ENCODE measurements around the gene SELENOS. TPM values are rescaled to one million over a fixed set of nuclear protein-coding genes. Genes with fewer than 3 reads are reported as not detected.

SELENOS gene
- total and polyA plus RNA-seq, 12 donors = 47.7 to 205 (median 81.6) TPM

- H3K9me3 ChIP-seq (replicated peaks in 1 of 3) = no peaks in the 10 kb centered on the region
- H3K27me3 ChIP-seq = peaks cover 8% of the 10 kb centered on the region
- 71 to 83% (median 77%) methylated on average over 13 to 24 of the region's 24 CpGs for WGBS, 4 donors
- TF ChIP-seq POLR2A (IDR thresholded peaks at IDR 0.05) (no peak), CTCF (IDR thresholded peaks at IDR 0.05) (no peak)
- H3K36me3 ChIP-seq (replicated peaks in 1 of 2) = no peaks in the 10 kb centered on the region
- H3K4me1 ChIP-seq (replicated peaks in 1 of 2) = no peaks in the 10 kb centered on the region
- no peak overlapping the region for H3K27ac ChIP-seq
- intact Hi-C loops (cut with DNase I) = loop anchor here (5.0 to 10.0 kb wide), 4 partner anchors 128 to 268 kb away; no protein-coding TSS in a partner anchor
- H3K4me3 ChIP-seq = no peak overlapping the region
- DNase-seq = peak in 2 of 7 donors; percentile 4 to 5
Measured at GRCh38 chr15:101307048-101307896, 30.0 kb upstream of the SELENOS start.

- H3K9me3 ChIP-seq (replicated peaks in 1 of 3) = no peaks in the 10 kb centered on the region
- H3K27me3 ChIP-seq = peaks cover 8% of the 10 kb centered on the region
- no peak overlapping the region for H3K27ac ChIP-seq
- TF ChIP-seq POLR2A (IDR thresholded peaks at IDR 0.05) = no peak
- 77 to 86% (median 80%) methylated on average over 9 to 10 of the region's 10 CpGs for WGBS, 4 donors
- H3K4me1 ChIP-seq (replicated peaks in 1 of 2) = no peaks in the 10 kb centered on the region
- intact Hi-C loops (cut with DNase I) = loop anchor here (5.0 to 10.0 kb wide), 4 partner anchors 128 to 268 kb away; no protein-coding TSS in a partner anchor
- DNase-seq = peak in 1 of 7 donors; percentile 5
- H3K36me3 ChIP-seq (replicated peaks in 1 of 2) = no peaks in the 10 kb centered on the region
- no peak overlapping the region for H3K4me3 ChIP-seq
Measured at GRCh38 chr15:101306341-101307047, 29.2 kb upstream of the SELENOS start.

GRCh38 chr15:101305820-101306255, 28.6 kb upstream of the SELENOS start:
- H3K27ac ChIP-seq = no peak overlapping the region
- no peaks in the 10 kb centered on the region for H3K4me1 ChIP-seq (replicated peaks in 1 of 2)
- intact Hi-C loops (cut with DNase I) = loop anchor here (5.0 to 10.0 kb wide), 4 partner anchors 129 to 269 kb away; no protein-coding TSS in a partner anchor
- H3K27me3 ChIP-seq = peaks cover 8% of the 10 kb centered on the region
- WGBS, 4 donors = 73 to 88% (median 87%) methylated on average over 4 to 8 of the region's 8 CpGs
- DNase-seq = no peak
- no peaks in the 10 kb centered on the region for H3K36me3 ChIP-seq (replicated peaks in 1 of 2)
- H3K9me3 ChIP-seq (replicated peaks in 1 of 3) = no peaks in the 10 kb centered on the region
- TF ChIP-seq CTCF (IDR thresholded peaks at IDR 0.05) (no peak), POLR2A (IDR thresholded peaks at IDR 0.05) (no peak)
- no peak overlapping the region for H3K4me3 ChIP-seq

- intact Hi-C loops (cut with DNase I) = loop anchor here (5.0 to 10.0 kb wide), 4 partner anchors 131 to 339 kb away; no protein-coding TSS in a partner anchor
- no peak overlapping the region for H3K27ac ChIP-seq
Measured at GRCh38 chr15:101303408-101303807, 26.1 kb upstream of the SELENOS start.

More at GRCh38 chr15:101303408-101303807, 26.1 kb upstream of the SELENOS start:
- DNase-seq = no peak
- Histone ChIP-seq H3K36me3 (replicated peaks in 1 of 2) (no peaks in the 10 kb centered on the region), H3K27me3 (peaks cover 4% of the 10 kb centered on the region), H3K9me3 (replicated peaks in 1 of 3) (no peaks in the 10 kb centered on the region), H3K4me3 (no peak overlapping the region), H3K4me1 (replicated peaks in 1 of 2) (no peaks in the 10 kb centered on the region)
- TF ChIP-seq CTCF (IDR thresholded peaks at IDR 0.05) = no peak
- 78 to 93% (median 81%) methylated on average over 4 of the region's 4 CpGs for WGBS, 4 donors

Measured in adrenal gland (tissue), 12 donors.